ENCODE results near the gene RNF212. TPM values are rescaled to one million over a fixed set of nuclear protein-coding genes. Genes with fewer than 3 reads are reported as not detected.

The RNF212 gene
- polyA plus RNA-seq, 2 of the 4 experiments (the other 2 are of a cell fraction), result 3.0 TPM

DNA sequence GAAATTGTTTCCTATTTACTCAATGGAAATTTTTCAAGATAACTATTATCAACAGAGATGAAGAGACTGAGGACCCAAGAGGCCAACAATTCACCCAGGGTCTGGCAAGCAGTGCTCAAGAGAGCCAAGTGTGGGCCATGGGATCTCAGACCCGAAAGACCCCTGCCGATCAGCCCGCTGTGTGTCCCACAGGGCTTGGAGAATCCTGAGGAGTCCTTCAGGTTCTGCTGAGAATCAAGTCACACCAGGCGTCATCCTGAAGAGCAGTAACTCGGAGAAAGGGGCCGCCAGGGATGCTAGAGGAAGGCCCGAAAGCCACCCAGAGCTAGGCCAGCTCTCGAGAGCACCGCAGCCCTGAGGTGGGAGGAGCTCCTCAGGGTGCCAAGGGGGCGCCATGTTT is 53.2 kb downstream of the RNF212 start:
- H3K4me1 ChIP-seq, result no peaks in the 10 kb centered on the region
- TF ChIP-seq RFX5 (IDR thresholded peaks at IDR 0.05) (no peak), MYC (IDR thresholded peaks at IDR 0.05; ENCODE audit: borderline replicate concordance, low read length) (no peak), KDM1A (IDR thresholded peaks at IDR 0.05; ENCODE audit: low read depth) (no peak), ESRRA (IDR thresholded peaks at IDR 0.05; ENCODE audit: borderline replicate concordance, low read length) (no peak), MAFK (IDR thresholded peaks at IDR 0.05; ENCODE audit: partially characterized antibody) (no peak), CBX2 (IDR thresholded peaks at IDR 0.05; ENCODE audit: borderline replicate concordance, low read depth) (no peak), SMC3 (IDR thresholded peaks at IDR 0.05) (no peak), FOSB (CRISPR knock-in tag; IDR thresholded peaks at IDR 0.05) (no peak), ZFP36 (IDR thresholded peaks at IDR 0.05; ENCODE audit: borderline replicate concordance, partially characterized antibody) (no peak), HOXA7 (CRISPR knock-in tag; IDR thresholded peaks at IDR 0.05) (no peak), POLR2AphosphoS2 (conservative IDR thresholded peaks at IDR 0.05; ENCODE audit: low read length) (no peak), SREBF2 (IDR thresholded peaks at IDR 0.05) (no peak)
- TF ChIP-seq, protein P1, sequence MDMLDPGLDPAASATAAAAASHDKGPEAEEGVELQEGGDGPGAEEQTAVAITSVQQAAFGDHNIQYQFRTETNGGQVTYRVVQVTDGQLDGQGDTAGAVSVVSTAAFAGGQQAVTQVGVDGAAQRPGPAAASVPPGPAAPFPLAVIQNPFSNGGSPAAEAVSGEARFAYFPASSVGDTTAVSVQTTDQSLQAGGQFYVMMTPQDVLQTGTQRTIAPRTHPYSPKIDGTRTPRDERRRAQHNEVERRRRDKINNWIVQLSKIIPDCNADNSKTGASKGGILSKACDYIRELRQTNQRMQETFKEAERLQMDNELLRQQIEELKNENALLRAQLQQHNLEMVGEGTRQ (IDR thresholded peaks at IDR 0.05), result no peak
- TF ChIP-seq, protein P2, sequence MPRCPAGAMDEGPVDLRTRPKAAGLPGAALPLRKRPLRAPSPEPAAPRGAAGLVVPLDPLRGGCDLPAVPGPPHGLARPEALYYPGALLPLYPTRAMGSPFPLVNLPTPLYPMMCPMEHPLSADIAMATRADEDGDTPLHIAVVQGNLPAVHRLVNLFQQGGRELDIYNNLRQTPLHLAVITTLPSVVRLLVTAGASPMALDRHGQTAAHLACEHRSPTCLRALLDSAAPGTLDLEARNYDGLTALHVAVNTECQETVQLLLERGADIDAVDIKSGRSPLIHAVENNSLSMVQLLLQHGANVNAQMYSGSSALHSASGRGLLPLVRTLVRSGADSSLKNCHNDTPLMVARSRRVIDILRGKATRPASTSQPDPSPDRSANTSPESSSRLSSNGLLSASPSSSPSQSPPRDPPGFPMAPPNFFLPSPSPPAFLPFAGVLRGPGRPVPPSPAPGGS (IDR thresholded peaks at IDR 0.05), result no peak
- TF ChIP-seq, protein P3, sequence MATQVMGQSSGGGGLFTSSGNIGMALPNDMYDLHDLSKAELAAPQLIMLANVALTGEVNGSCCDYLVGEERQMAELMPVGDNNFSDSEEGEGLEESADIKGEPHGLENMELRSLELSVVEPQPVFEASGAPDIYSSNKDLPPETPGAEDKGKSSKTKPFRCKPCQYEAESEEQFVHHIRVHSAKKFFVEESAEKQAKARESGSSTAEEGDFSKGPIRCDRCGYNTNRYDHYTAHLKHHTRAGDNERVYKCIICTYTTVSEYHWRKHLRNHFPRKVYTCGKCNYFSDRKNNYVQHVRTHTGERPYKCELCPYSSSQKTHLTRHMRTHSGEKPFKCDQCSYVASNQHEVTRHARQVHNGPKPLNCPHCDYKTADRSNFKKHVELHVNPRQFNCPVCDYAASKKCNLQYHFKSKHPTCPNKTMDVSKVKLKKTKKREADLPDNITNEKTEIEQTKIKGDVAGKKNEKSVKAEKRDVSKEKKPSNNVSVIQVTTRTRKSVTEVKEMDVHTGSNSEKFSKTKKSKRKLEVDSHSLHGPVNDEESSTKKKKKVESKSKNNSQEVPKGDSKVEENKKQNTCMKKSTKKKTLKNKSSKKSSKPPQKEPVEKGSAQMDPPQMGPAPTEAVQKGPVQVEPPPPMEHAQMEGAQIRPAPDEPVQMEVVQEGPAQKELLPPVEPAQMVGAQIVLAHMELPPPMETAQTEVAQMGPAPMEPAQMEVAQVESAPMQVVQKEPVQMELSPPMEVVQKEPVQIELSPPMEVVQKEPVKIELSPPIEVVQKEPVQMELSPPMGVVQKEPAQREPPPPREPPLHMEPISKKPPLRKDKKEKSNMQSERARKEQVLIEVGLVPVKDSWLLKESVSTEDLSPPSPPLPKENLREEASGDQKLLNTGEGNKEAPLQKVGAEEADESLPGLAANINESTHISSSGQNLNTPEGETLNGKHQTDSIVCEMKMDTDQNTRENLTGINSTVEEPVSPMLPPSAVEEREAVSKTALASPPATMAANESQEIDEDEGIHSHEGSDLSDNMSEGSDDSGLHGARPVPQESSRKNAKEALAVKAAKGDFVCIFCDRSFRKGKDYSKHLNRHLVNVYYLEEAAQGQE (IDR thresholded peaks at IDR 0.05), result no peak
- TF ChIP-seq, protein P4, sequence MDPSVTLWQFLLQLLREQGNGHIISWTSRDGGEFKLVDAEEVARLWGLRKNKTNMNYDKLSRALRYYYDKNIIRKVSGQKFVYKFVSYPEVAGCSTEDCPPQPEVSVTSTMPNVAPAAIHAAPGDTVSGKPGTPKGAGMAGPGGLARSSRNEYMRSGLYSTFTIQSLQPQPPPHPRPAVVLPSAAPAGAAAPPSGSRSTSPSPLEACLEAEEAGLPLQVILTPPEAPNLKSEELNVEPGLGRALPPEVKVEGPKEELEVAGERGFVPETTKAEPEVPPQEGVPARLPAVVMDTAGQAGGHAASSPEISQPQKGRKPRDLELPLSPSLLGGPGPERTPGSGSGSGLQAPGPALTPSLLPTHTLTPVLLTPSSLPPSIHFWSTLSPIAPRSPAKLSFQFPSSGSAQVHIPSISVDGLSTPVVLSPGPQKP (IDR thresholded peaks at IDR 0.05; ENCODE audit: low read depth, low read length), result no peak
- no peak overlapping the region for H3K4me2 ChIP-seq
- ChIA-PET CTCF (interaction anchor here (0.7 kb wide), 1 partner anchor 71 kb away, joined by 3 read pairs; no protein-coding TSS in a partner anchor), POLR2A (no interaction called here)
- no peak overlapping the region for H3K4me3 ChIP-seq
- H3K27ac ChIP-seq, result no peak overlapping the region
- H3K9me3 ChIP-seq, result no peaks in the 10 kb centered on the region
- no peak for DNase-seq (ENCODE audit: low read depth in 1 of 2, low spot score in 1 of 2)
- no peak for FAIRE-seq
- 51% methylated on average over 10 of the region's 10 CpGs for WGBS (ENCODE audit: missing lambda C conversion rate)
- ATAC-seq, result no peak

DNA sequence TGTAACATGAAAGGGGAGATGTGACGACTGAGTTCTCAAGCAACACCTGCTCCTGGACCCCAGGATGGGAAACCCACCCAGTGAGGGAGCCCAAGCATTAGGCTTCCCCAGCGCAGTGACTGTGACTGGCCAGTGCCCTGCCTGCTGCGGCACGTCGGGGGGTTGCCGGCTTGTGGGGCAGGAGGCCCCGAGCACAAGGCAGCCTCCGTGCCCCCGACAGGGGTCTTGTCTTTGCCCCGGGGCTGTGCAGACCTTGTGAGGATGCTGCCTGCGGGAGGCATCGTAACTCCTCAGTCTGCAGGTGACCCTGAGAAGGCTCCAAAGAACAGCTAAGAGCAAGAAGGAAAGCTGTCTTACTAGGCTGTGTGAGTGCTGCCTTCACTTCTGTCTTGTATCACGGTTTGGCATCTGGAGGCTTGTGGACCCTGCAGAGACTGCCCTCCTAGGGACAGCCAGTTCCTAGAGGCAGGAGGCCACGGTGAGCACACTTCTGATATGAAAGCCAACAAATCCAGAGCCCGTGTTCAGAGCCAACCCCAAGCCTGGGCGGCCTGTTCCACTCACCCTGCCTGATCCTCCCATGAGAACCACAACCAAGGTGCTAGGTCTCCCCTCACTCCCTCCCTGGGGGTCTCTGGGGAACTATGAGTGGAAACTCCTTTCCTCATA is 54.2 kb downstream of the RNF212 start:
- H3K4me3 ChIP-seq, result no peak overlapping the region
- H3K27ac ChIP-seq, result no peak overlapping the region
- no peak for TF ChIP-seq RNF2 (IDR thresholded peaks at IDR 0.05; ENCODE audit: borderline replicate concordance, low read depth)
- no peak for TF ChIP-seq BHLHE40 (IDR thresholded peaks at IDR 0.05; ENCODE audit: low read depth, low read length)
- no peak for TF ChIP-seq CHD2 (IDR thresholded peaks at IDR 0.05; ENCODE audit: low read length, partially characterized antibody)
- TF ChIP-seq POLR2A (IDR thresholded peaks at IDR 0.05; ENCODE audit: low read length), result no peak
- no peak for TF ChIP-seq HEYL (CRISPR knock-in tag; IDR thresholded peaks at IDR 0.05)
- no peak for TF ChIP-seq SREBF2 (IDR thresholded peaks at IDR 0.05)
- no peak for TF ChIP-seq HOXB5 (CRISPR knock-in tag; IDR thresholded peaks at IDR 0.05)
- TF ChIP-seq HDAC2 (IDR thresholded peaks at IDR 0.05), result no peak
- TF ChIP-seq MAFK (IDR thresholded peaks at IDR 0.05; ENCODE audit: partially characterized antibody), result no peak
- TF ChIP-seq SMC3 (IDR thresholded peaks at IDR 0.05), result no peak
- no peak for TF ChIP-seq RFX5 (IDR thresholded peaks at IDR 0.05)
- TF ChIP-seq, protein P5, sequence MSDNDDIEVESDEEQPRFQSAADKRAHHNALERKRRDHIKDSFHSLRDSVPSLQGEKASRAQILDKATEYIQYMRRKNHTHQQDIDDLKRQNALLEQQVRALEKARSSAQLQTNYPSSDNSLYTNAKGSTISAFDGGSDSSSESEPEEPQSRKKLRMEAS (IDR thresholded peaks at IDR 0.05), result no peak
- TF ChIP-seq EHMT2 (IDR thresholded peaks at IDR 0.05; ENCODE audit: low read depth), result no peak
- TF ChIP-seq, protein P6, sequence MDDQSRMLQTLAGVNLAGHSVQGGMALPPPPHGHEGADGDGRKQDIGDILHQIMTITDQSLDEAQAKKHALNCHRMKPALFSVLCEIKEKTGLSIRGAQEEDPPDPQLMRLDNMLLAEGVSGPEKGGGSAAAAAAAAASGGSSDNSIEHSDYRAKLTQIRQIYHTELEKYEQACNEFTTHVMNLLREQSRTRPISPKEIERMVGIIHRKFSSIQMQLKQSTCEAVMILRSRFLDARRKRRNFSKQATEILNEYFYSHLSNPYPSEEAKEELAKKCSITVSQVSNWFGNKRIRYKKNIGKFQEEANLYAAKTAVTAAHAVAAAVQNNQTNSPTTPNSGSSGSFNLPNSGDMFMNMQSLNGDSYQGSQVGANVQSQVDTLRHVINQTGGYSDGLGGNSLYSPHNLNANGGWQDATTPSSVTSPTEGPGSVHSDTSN (IDR thresholded peaks at IDR 0.05), result no peak
- 68% methylated on average over 9 of the region's 16 CpGs for WGBS (ENCODE audit: missing lambda C conversion rate)
- POLR2A ChIA-PET, result no interaction called here
- H3K4me2 ChIP-seq, result no peak overlapping the region
- DNase-seq (ENCODE audit: low read depth in 1 of 2, low spot score in 1 of 2) (no peak), FAIRE-seq (no peak), ATAC-seq (no peak; a peak in 1 of 6 replicates)
- no peaks in the 10 kb centered on the region for H3K4me1 ChIP-seq
- H3K9me3 ChIP-seq, result no peaks in the 10 kb centered on the region
- CTCF ChIA-PET, result no interaction called here
